GM19455 (cell line): ENCODE measurements around the gene SLC45A2.
"Not testable (repeated sequence)": the region's sequence is repeated elsewhere in the genome, so short reads cannot be mapped to it uniquely, and the experiment has no call there.

ENCODE experiments used
- ATAC-seq: cut with Tn5 transposase; IDR thresholded peaks from one replicate; pipeline ENCODE4 v1.9.1; 2021; ENCODE audit not compliant: unreplicated experiment

The SLC45A2 gene

DNA sequence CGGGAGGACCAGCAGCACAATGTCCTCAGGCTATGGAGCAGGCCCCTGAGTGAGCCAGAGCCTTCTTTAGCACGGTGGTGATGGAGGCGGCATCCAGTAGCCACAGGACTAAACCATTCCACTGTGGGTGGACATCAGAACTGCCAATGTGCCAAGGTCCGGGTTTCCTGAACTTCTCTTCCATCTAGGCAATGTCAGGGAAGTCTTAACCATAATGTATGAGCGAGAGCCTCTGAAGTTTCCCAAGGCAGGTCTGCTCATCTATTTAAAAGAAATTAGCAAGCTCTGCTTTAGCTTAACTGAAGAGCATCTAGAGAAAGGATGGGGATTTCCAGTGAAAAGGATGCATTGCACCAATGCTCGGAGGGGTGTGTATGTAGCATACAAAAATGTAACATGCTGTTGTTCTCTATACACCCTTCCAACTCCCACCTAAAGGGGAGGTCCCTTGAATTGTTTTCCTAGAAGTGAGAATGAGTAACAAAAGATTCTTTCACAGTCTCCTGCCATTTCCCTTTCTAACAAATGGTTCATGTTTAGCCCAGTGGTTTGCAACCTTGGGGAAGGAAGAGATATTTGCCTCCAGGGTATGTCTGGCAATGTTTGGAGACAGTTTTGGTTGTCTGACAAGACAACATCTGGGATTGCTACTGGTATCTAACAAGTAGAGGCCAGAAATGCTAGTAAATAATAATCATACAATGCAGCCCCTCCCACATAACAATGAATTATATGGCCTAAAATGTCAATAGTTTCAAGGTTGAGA is 54.4 kb downstream of the SLC45A2 start:
- ATAC-seq, result no peak

GRCh38 chr5:33928283-33928682 is 56.2 kb downstream of the SLC45A2 start:
- ATAC-seq, result no peak

DNA sequence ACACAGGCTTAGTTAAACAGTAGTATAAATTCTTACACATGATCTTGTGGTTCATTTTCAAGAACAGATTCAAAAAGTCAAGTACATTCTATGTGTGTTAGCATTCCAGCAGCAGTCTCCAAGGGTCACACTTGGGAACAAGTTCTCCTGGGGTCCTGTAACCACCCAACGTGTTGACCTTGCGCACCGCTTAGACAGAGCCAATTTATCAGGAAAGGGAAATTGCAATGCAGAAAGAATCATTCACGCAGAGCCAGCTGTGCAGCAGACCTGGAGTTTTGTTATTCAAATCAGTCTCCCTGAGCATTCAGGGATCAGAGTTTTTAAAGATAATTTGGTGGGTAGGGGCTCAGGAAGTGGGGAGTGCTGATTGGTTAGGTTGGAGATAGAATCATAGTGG is 56.8 kb downstream of the SLC45A2 start:
- ATAC-seq, result no peak

DNA sequence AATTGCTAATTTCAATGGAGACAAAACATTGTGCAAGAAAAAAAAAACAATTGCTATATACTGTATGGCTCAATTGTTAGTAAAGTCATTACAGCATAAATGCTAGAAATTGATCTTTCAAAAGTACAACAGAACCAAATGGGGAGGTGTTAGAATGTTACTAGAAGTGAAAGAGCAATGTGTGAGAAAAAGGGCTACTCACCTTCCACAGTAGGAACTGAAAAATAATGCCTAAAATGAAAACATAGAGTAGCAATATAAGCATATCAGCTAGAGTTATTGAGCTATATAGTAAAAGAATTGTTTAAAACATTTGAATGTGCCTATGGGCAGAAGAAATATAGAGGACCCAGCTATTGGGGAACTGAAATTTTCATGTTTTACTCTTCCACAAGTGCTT is 59.2 kb downstream of the SLC45A2 start:
- ATAC-seq, result no peak

GRCh38 chr5:33921002-33921401 is 63.5 kb downstream of the SLC45A2 start:
- ATAC-seq, result no peak

- ATAC-seq, result not testable (repeated sequence)
These were observed 69.6 kb downstream of the SLC45A2 start for GRCh38 chr5:33914844-33915243.

DNA sequence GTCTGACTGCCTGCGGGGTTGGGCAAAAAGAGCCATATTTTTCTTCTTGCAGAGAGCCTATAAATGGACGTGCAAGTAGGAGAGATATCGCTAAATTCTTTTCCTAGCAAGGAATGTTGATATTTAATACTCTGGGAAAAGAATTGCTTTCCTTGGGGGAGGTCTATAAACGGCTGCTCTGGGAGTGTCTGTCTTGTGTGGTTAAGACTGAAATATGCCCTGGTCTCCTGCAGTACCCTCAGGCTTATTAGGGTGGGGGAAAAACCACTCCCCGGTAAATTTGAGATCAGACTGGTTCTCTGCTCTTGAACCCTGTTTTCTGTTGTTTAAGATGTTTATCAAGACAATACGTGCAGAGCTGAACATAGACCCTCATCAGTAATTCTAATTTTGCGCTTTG is 78.2 kb downstream of the SLC45A2 start:
- not testable (repeated sequence) for ATAC-seq

DNA sequence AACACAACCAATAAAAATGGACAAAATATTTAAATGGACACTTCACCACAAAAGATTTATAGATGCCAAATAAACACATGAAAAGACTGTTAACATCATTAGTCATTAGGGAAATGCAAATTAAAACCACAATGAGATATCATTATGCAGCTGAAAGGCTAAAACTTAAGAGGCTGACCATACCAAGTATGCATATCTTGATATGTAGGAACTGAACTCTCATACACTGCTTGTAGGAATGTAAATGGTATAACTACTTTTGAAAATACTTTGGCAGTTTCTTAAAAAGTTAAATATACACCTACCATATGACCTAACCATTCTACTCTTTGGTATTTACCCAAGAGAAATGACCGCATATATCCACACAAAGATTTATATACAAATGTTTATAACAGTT is 79.1 kb downstream of the SLC45A2 start:
- ATAC-seq, result no peak

GRCh38 chr5:33903118-33903517 is 81.4 kb downstream of the SLC45A2 start:
- no peak for ATAC-seq

DNA sequence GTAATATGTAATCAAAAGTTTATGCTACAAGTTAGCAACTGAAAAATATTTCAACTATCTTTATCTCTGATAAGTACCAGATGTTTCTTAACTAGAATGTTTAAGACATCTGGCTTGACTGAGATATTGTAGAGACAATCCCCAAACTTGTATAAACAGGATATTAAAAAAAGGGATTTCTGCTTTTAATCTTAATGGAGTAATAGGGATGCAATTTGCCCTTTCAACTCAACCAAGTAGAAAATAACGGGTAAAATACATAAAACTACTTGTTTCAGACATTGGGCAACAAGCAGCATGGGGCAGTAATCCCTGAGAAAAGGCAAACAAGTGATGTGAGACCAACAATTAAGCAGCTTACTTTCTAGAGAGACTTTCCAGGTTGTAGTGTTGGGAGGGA is 83.3 kb downstream of the SLC45A2 start:
- no peak for ATAC-seq
